HepG2 (cell line): ENCODE data around the gene SYNJ2. TPM values are rescaled to one million over a fixed set of nuclear protein-coding genes. Genes with fewer than 3 reads are reported as not detected.
A peak's percentile ranks its signal among the peaks of the same experiment; 100 is the strongest.

Experiments
- ATAC-seq: fragments of 200-7000 bp; cut with Tn5 transposase; 3 replicates; pipeline ENCODE4 v1.9.1; 2020; ENCODE audit warnings: mild to moderate bottlenecking, moderate library complexity
- BruUV-seq: library from RNA; stranded (reverse); fragments of 400-500 nt; replicated peaks from 2 replicates; lab custom pipeline; 2021; lab: Mats Ljungman, UMichigan
- CTCF ChIA-PET: fragments of 300-600 bp; formaldehyde crosslinking; extraction: SDS; loops from one replicate; lab custom pipeline; 2021; ENCODE audit warnings: low total read pairs, inconsistent platforms, low intra/inter-chr PET ratio; lab: Yijun Ruan, JAX
- POLR2A ChIA-PET: fragments of 350-600 bp; sonication (Branson Sonifier 250); formaldehyde crosslinking; loops from one replicate; lab custom pipeline; 2020; ENCODE audit warnings: antibody characterized with exemption, inconsistent platforms; lab: Yijun Ruan, JAX
- DNase-seq: peaks from one replicate; pipeline ENCODE4 v3.0.0-alpha.2; 2015; ENCODE audit warnings: low spot score
- FAIRE-seq: peaks from 3 replicates; lab custom pipeline; 2011; peaks lifted over from hg19 to GRCh38; lab: Jason Lieb, UNC
- H2AFZ ChIP-seq: one replicate; pipeline ENCODE4 v1.6.1; 2011; ENCODE audit warnings: low read length, inconsistent platforms
- H3K27ac ChIP-seq: fragments of 300-600 bp; 3 replicates; pipeline ENCODE4 v1.8.0; 2011; ENCODE audit warnings: mixed run types, mild to moderate bottlenecking, mixed read lengths, low read length, inconsistent platforms; ENCODE audit not compliant: insufficient read depth; ENCODE audit errors: extremely low read length
- H3K27me3 ChIP-seq, 2 experiments: fragments of 200-600 bp in 1 of 2; 2 replicates in 1 of 2; 3 replicates in 1 of 2; pipeline versions ENCODE4 v1.6.0 to v1.8.0; 2011; ENCODE audit warnings: low read length in 2 of 2, mild to moderate bottlenecking in 2 of 2, moderate library complexity in 2 of 2, inconsistent platforms in 1 of 2; ENCODE audit not compliant: insufficient read depth in 2 of 2, control insufficient read depth in 1 of 2
- H3K36me3 ChIP-seq, 2 experiments: fragments of 200-600 bp in 1 of 2; replicated peaks in 1 of 2; 2 replicates in 1 of 2; 3 replicates in 1 of 2; pipeline versions ENCODE4 v1.5.1 to v1.8.0; 2011; ENCODE audit warnings: low read length in 2 of 2, inconsistent platforms in 1 of 2; ENCODE audit not compliant: insufficient read depth in 2 of 2, control insufficient read depth in 1 of 2
- H3K4me1 ChIP-seq: 2 replicates; pipeline ENCODE4 v1.5.1; 2012; ENCODE audit warnings: low read length, inconsistent platforms; ENCODE audit not compliant: insufficient read depth
- H3K4me2 ChIP-seq: 2 replicates; pipeline ENCODE4 v1.6.0; 2011; ENCODE audit warnings: low read depth, low read length, inconsistent platforms
- H3K4me3 ChIP-seq, 3 experiments: fragments of 200-600 bp in 1 of 3; sonication (generic), shearing (Covaris generic) in 1 of 3; replicated peaks in 1 of 3; 2 replicates each; pipeline ENCODE4 v1.5.1; 2011 to 2016; ENCODE audit warnings: low read length in 3 of 3, inconsistent platforms in 2 of 3, low read depth in 2 of 3, mild to moderate bottlenecking in 2 of 3, control low read depth in 1 of 3, mixed read lengths in 1 of 3; ENCODE audit not compliant: insufficient read depth in 1 of 3
- H3K79me2 ChIP-seq: one replicate; pipeline ENCODE4 v1.6.1; 2011; ENCODE audit warnings: low read length, inconsistent platforms; ENCODE audit not compliant: insufficient read depth
- H3K9ac ChIP-seq: 2 replicates; pipeline ENCODE4 v1.6.0; 2011; ENCODE audit warnings: mild to moderate bottlenecking, low read depth, low read length, inconsistent platforms; ENCODE audit not compliant: insufficient read depth
- H3K9me3 ChIP-seq: 2 replicates; pipeline ENCODE4 v1.5.1; 2012; ENCODE audit warnings: mild to moderate bottlenecking, low read length
- H4K20me1 ChIP-seq: 2 replicates; pipeline ENCODE4 v1.6.0; 2011; ENCODE audit warnings: inconsistent platforms, mild to moderate bottlenecking, low read length, moderate library complexity; ENCODE audit not compliant: insufficient read depth
- DNMT3B ChIP-seq: conservative IDR thresholded peaks from 2 replicates; pipeline ENCODE4 v1.6.1; 2016; ENCODE audit warnings: missing biosample characterization, control low read depth
- KLF13 ChIP-seq: sonication (generic); formaldehyde crosslinking; IDR thresholded peaks from 2 replicates; pipeline ENCODE4 v1.4.0; 2020; ENCODE audit warnings: mild to moderate bottlenecking, missing genetic modification reagents
- MAFK ChIP-seq, 2 experiments: IDR thresholded peaks in 1 of 2; conservative IDR thresholded peaks in 1 of 2; 2 replicates each; pipeline ENCODE4 v1.6.1; 2011; ENCODE audit warnings: improper control_type of control experiment in 2 of 2, low read length in 2 of 2
- PAX8 ChIP-seq: sonication (generic); formaldehyde crosslinking; IDR thresholded peaks from 2 replicates; pipeline ENCODE4 v1.8.0; 2022; ENCODE audit warnings: mild to moderate bottlenecking, missing genetic modification reagents, borderline replicate concordance
- TRIM24 ChIP-seq: sonication (generic); formaldehyde crosslinking; IDR thresholded peaks from 2 replicates; pipeline ENCODE4 v1.8.0; 2022; ENCODE audit warnings: mild to moderate bottlenecking, missing genetic modification reagents
- ZBTB33 ChIP-seq: sonication (generic); formaldehyde crosslinking; IDR thresholded peaks from 2 replicates; pipeline ENCODE4 v1.4.0; 2020; ENCODE audit warnings: missing genetic modification reagents
- ZNF235 ChIP-seq: sonication (generic); formaldehyde crosslinking; IDR thresholded peaks from 2 replicates; pipeline ENCODE4 v1.8.1; 2023; ENCODE audit warnings: mild to moderate bottlenecking, missing genetic modification reagents, borderline replicate concordance
- ZNF713 ChIP-seq: sonication (generic); formaldehyde crosslinking; IDR thresholded peaks from 2 replicates; pipeline ENCODE4 v1.4.0; 2020; ENCODE audit warnings: mild to moderate bottlenecking, missing genetic modification reagents
- ZNF770 ChIP-seq: sonication (generic); formaldehyde crosslinking; IDR thresholded peaks from 2 replicates; pipeline ENCODE4 v1.5.0; 2020; ENCODE audit warnings: mild to moderate bottlenecking, missing genetic modification reagents
- ZSCAN21 ChIP-seq: sonication (generic); formaldehyde crosslinking; IDR thresholded peaks from 2 replicates; pipeline ENCODE4 v1.8.0; 2022; ENCODE audit warnings: mild to moderate bottlenecking, missing genetic modification reagents, moderate library complexity, borderline replicate concordance
- WGBS: methylation state at CpG from one replicate; pipeline ENCODE4 v1.1.6; 2017; ENCODE audit warnings: low lambda C conversion rate; 5-methylcytosine and 5-hydroxymethylcytosine counted together
- in situ Hi-C: cut with HindIII; loops from 2 replicates; pipeline ENCODE4 v1.10.0; 2017; ENCODE audit warnings: low pct_unique_long_range_greater_than_20kb; ENCODE audit not compliant: extremely low pct_ligation_motif_present
- intact Hi-C: fragments of 100-400 bp; cut with micrococcal nuclease; formaldehyde crosslinking; loops from one replicate; pipeline ENCODE4 v1.10.0; 2022; ENCODE audit not compliant: unreplicated experiment
- polyA plus RNA-seq, 8 experiments: library from polyadenylated mRNA; depleted of rRNA in 3 of 8; stranded (reverse) in 7 of 8; unstranded in 1 of 8; fragments of >200 nt; fragmentation: Illumina TruSeq in 4 of 8; extraction: Trizol in 4 of 8; gene quantifications; 2 replicates each; pipeline versions ENCODE4 v1.2.1 to v1.2.3, GENCODE V29; 2011 to 2016; ENCODE audit warnings: low read depth in 4 of 8, missing spikeins in 1 of 8, mixed read lengths in 1 of 8; ENCODE audit not compliant: insufficient read depth in 1 of 8
- total RNA-seq, 5 experiments: library from RNA; depleted of rRNA; stranded (reverse); fragments of >200 nt; fragmentation: Illumina TruSeq; extraction: Trizol; gene quantifications; 2 replicates each; pipeline ENCODE4 v1.2.3, GENCODE V29; 2016; ENCODE audit warnings: low read depth in 1 of 5
- TF ChIP-seq, protein P1 (sequence below): sonication (generic); formaldehyde crosslinking; IDR thresholded peaks from 2 replicates; pipeline ENCODE4 v1.4.0; 2020; ENCODE audit warnings: low read depth, missing genetic modification reagents
- TF ChIP-seq, protein P2 (sequence below): sonication (generic); formaldehyde crosslinking; IDR thresholded peaks from 2 replicates; pipeline ENCODE4 v1.8.1; 2023; ENCODE audit warnings: mild to moderate bottlenecking, missing genetic modification reagents, borderline replicate concordance

Gene SYNJ2
- total and polyA plus RNA-seq, 2 of the 13 experiments (the other 11 are each of a cell fraction or from before 2014, with no cell fraction given): 39.1 to 57.6 TPM

DNA sequence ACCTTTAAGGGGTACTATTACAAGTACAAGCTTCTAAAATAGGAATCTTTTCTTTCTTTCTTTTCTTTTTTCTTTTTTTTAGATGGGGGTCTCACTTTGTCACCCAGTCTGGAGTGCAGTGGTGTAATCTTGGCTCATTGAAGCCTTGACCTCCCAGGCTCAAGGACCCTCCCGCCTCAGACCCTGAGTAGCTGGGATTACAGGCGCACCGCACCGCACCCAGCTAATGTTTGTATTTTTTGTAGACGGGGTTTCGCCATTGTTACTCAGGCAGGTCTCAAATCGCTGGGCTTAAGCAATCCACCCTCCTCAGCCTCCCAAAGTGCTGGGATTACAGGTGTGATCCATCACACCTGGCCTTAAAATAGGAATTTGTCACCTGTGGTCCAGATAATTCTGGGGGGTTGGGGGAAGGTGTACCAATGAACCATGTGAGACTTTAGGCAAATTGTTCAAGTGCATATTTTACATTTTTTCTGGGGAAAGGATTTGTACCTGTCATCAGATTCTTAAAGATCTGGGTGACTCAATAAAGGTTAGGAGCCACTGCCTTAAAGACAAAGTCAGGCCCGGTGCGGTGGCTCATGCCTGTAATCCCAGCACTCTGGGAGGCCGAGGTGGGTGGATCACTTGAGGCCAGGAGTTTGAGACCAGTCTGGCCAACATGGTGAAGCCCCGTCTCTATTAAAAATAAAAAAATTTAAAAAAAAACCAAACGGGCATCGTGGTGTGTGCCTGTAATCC, 19.7 kb upstream of the SYNJ2 start:
- intact Hi-C loops: no loop called here
- in situ Hi-C loops: no loop called here

More for the DNA sequence above, 19.7 kb upstream of the SYNJ2 start:
- Histone ChIP-seq H3K27me3 (no peaks in the 10 kb centered on the region), H2AFZ (no peak overlapping the region), H3K4me2 (no peak overlapping the region), H3K9me3 (peaks cover 21% of the 10 kb centered on the region), H4K20me1 (no peaks in the 10 kb centered on the region), H3K9ac (no peak overlapping the region), H3K36me3 (no peaks in the 10 kb centered on the region), H3K79me2 (no peaks in the 10 kb centered on the region), H3K4me1 (peaks cover 29% of the 10 kb centered on the region), H3K27ac (no peak overlapping the region), H3K4me3 (no peak overlapping the region)
- 62% methylated on average over 13 of the region's 13 CpGs for WGBS
- DNase-seq: no peak
- BruUV-seq: no TSS peak
- no peak for ATAC-seq
- no peak for FAIRE-seq
- TF ChIP-seq ZBTB33 (CRISPR knock-in tag): 0 out of 2 replicates have a peak, but pooled peaks have one; percentile 51
- TF ChIP-seq KLF13 (CRISPR knock-in tag): no peak
- TF ChIP-seq ZNF770 (CRISPR knock-in tag): no peak
- no peak for TF ChIP-seq TRIM24 (CRISPR knock-in tag)
- no peak for TF ChIP-seq DNMT3B (CRISPR knock-in tag)
- no peak for TF ChIP-seq ZNF713
- TF ChIP-seq, protein P1, sequence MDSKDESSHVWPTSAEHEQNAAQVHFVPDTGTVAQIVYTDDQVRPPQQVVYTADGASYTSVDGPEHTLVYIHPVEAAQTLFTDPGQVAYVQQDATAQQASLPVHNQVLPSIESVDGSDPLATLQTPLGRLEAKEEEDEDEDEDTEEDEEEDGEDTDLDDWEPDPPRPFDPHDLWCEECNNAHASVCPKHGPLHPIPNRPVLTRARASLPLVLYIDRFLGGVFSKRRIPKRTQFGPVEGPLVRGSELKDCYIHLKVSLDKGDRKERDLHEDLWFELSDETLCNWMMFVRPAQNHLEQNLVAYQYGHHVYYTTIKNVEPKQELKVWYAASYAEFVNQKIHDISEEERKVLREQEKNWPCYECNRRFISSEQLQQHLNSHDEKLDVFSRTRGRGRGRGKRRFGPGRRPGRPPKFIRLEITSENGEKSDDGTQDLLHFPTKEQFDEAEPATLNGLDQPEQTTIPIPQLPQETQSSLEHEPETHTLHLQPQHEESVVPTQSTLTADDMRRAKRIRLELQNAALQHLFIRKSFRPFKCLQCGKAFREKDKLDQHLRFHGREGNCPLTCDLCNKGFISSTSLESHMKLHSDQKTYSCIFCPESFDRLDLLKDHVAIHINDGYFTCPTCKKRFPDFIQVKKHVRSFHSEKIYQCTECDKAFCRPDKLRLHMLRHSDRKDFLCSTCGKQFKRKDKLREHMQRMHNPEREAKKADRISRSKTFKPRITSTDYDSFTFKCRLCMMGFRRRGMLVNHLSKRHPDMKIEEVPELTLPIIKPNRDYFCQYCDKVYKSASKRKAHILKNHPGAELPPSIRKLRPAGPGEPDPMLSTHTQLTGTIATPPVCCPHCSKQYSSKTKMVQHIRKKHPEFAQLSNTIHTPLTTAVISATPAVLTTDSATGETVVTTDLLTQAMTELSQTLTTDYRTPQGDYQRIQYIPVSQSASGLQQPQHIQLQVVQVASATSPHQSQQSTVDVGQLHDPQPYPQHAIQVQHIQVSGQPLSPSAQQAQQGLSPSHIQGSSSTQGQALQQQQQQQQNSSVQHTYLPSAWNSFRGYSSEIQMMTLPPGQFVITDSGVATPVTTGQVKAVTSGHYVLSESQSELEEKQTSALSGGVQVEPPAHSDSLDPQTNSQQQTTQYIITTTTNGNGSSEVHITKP (CRISPR knock-in tag): no peak
- TF ChIP-seq ZSCAN21 (CRISPR knock-in tag): no peak
- TF ChIP-seq, protein P2, sequence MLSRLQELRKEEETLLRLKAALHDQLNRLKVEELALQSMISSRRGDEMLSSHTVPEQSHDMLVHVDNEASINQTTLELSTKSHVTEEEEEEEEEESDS: no peak
- TF ChIP-seq MAFK (conservative IDR thresholded peaks at IDR 0.05 in 1 of 2, IDR thresholded peaks at IDR 0.05 in 1 of 2; ENCODE audit: low read length in 2 of 2): peak in 1 of 2 experiments; percentile 36; a peak in 2 of 4 replicates
- no peak for TF ChIP-seq ZNF235 (CRISPR knock-in tag)
- TF ChIP-seq PAX8 (CRISPR knock-in tag): no peak
- POLR2A ChIA-PET: interaction anchor here (1.9 kb wide), 1 partner anchor 8 kb away, joined by 7 read pairs; no protein-coding TSS in a partner anchor
- CTCF ChIA-PET: no interaction called here
